T47D (cell line): ENCODE results near the gene SPATA18.

Experiments used
- DNase-seq, 2 experiments: peaks; one replicate each; pipeline versions ENCODE4 v3.0.0 to v3.0.0-alpha.2; 2011 to 2012; ENCODE audit warnings: low read depth in 1 of 2, low spot score in 1 of 2
- JUND ChIP-seq: IDR thresholded peaks from 2 replicates; pipeline ENCODE4 v1.6.1; 2012; ENCODE audit warnings: low read depth
- in situ Hi-C: cut with HindIII; loops from 2 replicates; pipeline ENCODE4 v1.10.0; 2016; ENCODE audit warnings: low sequenced_read_pairs, low pct_unique_long_range_greater_than_20kb

Gene SPATA18

GRCh38 chr4:52032005-52032404 is 19.1 kb upstream of the SPATA18 start:
- in situ Hi-C loops: no loop called here
- peak in 1 of 2 experiments; percentile 1 for DNase-seq
- TF ChIP-seq JUND: no peak

DNA sequence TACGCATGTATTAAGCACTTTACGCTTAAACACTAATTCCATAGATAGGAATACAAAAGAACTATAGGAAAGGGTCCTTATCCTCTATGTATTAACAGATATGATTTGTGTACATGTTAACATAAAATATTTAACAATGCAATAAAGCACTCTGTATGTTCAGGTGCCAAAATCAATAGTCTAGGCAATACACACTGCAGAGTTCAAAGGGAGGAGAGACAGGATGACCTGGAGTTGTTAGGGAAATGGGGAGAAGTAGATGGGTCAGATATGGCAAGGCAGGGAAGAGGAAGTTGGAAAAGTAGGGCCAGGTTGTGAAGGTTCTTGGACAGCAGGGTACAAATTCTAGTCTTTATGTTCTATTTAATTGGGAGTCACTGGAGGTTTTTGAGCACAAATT is 15.9 kb upstream of the SPATA18 start:
- in situ Hi-C loops: no loop called here
- TF ChIP-seq JUND: no peak
- DNase-seq: peak in 1 of 2 experiments; percentile 5

DNA sequence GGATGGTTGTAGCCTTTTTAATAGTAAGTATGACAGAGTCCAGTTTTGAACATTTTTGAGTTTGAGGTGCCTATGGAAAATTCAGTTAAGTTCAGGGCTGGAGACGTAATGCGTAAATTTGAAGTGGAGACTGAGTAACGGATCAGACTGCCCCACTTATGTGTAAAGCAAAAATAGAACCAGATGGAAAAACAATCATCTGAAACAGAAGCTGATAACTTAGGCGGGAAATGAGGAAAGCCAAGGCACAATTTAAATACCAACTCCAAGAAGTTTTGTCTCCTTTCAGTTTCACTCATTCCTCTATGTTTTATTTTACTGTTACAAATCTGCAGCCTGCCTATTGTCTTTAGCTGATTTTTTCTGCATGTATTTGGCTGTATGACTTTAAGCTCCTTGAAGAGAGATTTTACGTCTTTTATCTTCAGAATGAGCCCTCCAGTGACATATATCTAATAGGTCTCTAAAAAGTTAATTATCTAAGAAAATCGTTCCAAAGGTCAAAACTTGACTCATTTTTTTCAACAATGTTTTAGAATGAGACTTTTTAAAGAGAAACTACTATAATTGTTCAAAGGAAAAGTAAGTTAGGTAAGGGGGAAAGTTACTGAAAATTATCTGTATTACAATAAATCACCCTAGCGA is 14.1 kb upstream of the SPATA18 start:
- TF ChIP-seq JUND: no peak
- DNase-seq: no peak
- in situ Hi-C loops: no loop called here

DNA sequence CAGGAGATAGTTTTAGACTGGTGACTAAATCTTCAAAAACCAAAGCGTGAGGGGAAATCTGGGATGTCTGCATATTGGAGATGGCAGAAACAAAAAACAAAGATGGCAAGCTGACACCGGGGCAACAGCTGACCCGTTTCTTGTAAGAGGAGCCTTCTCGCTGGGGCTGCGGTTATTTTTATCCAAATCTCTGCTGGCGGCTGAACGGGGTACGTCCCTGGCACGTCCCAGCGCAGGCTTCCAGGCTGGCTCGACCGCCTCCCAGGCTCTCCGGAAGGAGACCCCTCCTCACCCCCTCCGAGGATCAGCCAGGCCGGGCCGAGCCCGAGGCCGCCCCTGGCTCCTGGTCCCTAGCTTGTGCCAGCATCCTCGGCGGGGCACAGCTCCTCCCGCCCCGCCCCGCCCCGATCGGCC is 13.4 kb upstream of the SPATA18 start:
- no peak for TF ChIP-seq JUND
- DNase-seq: no peak
- in situ Hi-C loops: no loop called here

- DNase-seq: peak; percentile 44 to 45
- in situ Hi-C loops: no loop called here
- TF ChIP-seq JUND: no peak
Observed at GRCh38 chr4:52038103-52038912, 12.8 kb upstream of the SPATA18 start, which contains the start of gene SGCB. Gene SGCB, minus strand, starts transcription at chr4:52038299. Its CDS starts 40 bp downstream, at chr4:52038259.

GRCh38 chr4:52045028-52045427 is 6.1 kb upstream of the SPATA18 start:
- no peak for DNase-seq
- no peak for TF ChIP-seq JUND
- in situ Hi-C loops: no loop called here

DNA sequence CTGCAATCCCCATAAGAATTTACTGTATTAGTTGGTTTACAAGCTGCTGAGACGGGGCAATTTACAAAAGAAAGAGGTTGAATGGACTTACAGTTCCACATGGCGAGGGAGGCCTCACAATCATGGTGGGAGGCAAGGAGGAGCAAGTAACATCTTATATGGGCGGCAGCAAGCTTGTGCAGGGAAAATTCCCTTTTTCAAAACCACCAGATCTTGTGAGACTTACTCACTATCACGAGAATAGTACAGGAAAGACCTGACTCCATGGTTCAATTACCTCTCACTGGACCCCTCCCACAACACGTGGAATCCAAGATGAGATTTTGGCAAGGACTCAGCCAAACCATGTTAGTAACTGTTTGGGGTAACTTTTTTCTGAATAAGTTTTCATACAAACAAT is 1.8 kb upstream of the SPATA18 start:
- DNase-seq: no peak
- TF ChIP-seq JUND: no peak
- in situ Hi-C loops: no loop called here

DNA sequence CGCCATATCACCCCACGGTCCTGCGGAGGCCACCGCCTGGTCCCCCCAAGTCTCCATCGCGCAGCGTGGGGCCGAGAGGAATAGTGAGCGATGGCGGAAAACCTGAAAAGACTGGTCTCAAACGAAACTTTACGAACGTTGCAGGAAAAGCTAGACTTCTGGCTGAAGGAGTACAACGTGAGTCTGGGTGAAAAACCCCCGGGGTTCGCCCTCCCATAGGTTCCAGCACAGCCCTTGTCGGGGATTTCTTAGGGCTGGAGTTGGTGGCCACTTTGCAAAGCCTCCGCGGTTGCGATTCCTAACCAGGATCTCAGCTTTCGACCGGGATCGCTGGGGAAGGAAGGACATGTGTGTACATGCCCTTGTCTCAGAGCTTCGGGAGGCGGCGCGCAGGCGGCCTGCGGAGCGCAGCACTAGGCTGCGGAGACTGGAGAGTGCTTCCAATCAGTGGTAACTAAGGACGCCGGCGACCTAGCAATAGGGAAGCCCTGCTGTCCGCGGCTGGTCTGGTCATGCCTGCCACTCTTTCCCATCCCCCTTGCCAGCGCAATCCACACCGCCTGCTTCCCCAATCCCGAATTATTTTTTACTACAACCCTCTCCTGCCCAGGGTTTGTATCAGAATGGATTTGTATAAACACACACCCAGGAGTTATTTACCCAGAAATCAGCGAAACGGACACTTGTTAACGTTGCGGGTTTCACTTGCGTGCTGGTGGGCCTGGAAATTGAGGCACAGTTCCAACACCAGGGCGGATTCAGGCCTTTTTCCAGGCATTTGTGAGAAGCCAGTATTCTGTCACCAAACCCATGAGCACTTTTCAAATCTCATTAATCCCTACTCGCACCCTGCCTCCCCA is 741 bp downstream of the SPATA18 start:
- in situ Hi-C loops: no loop called here

GRCh38 chr4:52052475-52052780 is 1.3 kb downstream of the SPATA18 start:
- DNase-seq: no peak
- in situ Hi-C loops: no loop called here
- TF ChIP-seq JUND: no peak

More for the DNA sequence above, 741 bp downstream of the SPATA18 start:
- no peak for TF ChIP-seq JUND
- no peak for DNase-seq

DNA sequence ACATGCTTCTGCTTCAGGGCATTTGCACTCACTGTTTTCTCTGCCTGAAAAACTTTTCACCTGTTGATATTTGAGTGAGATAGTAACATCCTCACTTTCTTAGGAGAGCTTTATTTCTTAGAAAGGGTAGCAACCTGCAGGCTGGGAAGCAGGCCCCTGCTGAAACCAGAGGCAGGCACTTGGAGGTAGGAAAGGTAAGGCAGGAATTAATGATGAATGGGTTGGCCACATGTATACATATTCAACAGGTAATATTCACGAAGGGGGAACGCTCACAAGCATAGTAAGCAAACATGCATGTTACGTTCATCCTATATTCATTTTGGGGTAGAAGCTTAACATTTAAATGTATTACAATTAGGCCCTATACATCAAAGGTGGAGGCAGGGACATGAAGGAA is 3.1 kb downstream of the SPATA18 start:
- in situ Hi-C loops: no loop called here
- no peak for TF ChIP-seq JUND
- no peak for DNase-seq

- DNase-seq: no peak
- in situ Hi-C loops: no loop called here
- no peak for TF ChIP-seq JUND
Observed at GRCh38 chr4:52057196-52057595, 6.1 kb downstream of the SPATA18 start.

DNA sequence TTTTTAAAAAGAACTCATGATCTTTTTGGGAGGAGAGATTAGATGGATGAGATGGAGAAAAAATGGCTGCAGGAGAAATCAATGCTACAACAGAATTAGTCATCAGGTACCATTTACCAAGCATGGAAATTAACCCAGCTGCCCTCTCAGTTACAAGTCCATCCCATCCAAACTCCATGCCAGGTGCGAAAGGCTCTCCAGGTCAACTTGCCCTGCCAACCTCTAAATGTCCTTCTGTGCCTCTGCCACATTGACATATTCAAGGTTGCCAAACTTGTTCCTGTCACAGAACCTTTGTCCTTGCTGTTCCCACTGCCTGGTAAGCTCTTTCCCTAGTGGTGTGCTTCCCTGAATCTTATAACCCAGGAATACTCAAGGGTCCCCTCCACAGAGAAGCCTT is 7.2 kb downstream of the SPATA18 start:
- peak in 1 of 2 experiments; percentile 23 for DNase-seq
- no peak for TF ChIP-seq JUND
- in situ Hi-C loops: no loop called here

DNA sequence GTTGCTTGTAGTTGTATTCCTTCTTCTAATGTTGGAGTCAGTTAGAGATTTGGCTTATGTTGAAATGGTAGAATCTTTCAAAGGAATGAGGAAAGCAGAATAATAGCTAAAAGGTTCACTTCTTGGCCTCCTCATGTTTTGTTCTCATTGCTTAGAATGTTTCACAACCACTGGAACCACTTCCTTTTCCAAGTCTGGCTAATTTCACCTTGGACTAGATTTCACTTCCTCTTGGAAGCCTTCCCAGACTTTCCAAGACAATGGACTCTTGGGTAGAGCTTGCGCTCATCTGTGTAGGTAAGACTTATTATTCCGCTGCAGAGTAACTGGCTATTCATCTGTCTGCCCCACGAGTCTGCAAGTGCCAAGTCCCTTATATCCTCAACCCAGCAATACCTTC is 8.3 kb downstream of the SPATA18 start:
- DNase-seq: peak in 1 of 2 experiments; percentile 62
- TF ChIP-seq JUND: no peak
- in situ Hi-C loops: no loop called here
